ENCODE measurements around the gene GSTM5. TPM values are rescaled to one million over a fixed set of nuclear protein-coding genes. Genes with fewer than 3 reads are reported as not detected.

The GSTM5 gene
- total and polyA plus RNA-seq, 2 of the 13 experiments (the other 11 are each of a cell fraction or from before 2014, with no cell fraction given) = not detected

DNA sequence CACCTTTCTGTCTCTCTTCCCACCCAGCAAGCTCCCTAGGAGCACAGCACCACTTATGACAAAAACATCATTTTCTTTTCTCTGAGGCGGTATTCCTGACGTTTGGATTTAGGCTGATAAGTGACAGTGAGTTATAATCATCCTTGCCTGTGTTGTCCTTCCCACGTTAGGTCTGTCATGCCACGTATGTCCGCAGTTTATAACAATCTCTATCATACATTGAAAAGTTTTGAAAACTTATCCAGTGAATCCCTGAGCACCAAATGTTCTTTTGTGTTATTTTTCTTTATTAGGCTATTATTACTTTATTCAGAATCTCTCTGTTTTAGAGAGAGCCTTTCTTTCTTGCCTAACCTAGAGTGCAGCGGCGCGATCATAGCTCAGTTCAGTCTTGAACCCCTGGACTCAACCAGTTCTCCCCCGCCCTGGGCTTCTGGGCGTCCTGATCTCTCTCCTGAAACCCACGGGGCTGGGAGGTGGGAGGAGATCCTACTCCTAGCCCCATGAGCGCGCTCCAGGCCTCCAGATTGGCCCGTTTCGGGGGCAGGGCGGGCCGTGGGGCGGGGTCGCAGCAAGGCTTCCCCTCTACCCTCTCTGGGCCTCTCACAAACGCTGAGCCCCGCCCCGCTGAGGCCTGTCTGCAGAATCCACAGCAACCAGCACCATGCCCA, 44.5 kb upstream of the GSTM5 start, which contains the start of gene GSTM2 (continued):
- TF ChIP-seq PAX8 (CRISPR knock-in tag; IDR thresholded peaks at IDR 0.05; ENCODE audit: borderline replicate concordance) (no peak), CAMTA2 (CRISPR knock-in tag; IDR thresholded peaks at IDR 0.05; ENCODE audit: borderline replicate concordance) (no peak), XRCC5 (optimal IDR thresholded peaks at IDR 0.05; ENCODE audit: low read length) (peak; percentile 56), HNF4A (CRISPR knock-in tag; IDR thresholded peaks at IDR 0.05) (peak; percentile 40), HOXA3 (CRISPR knock-in tag; IDR thresholded peaks at IDR 0.05) (0 out of 2 replicates have a peak, but pooled peaks have one; percentile 46), TRIM22 (IDR thresholded peaks at IDR 0.05) (no peak), POLR2AphosphoS5 (IDR thresholded peaks at IDR 0.05; ENCODE audit: low read depth, low read length) (0 out of 2 replicates have a peak, but pooled peaks have one; percentile 20), NFYC (CRISPR knock-in tag; IDR thresholded peaks at IDR 0.05) (peak; percentile 57), SP1 (IDR thresholded peaks at IDR 0.05) (no peak), SP1 (CRISPR knock-in tag; IDR thresholded peaks at IDR 0.05) (peak; percentile 52; the same call in 1 of the 2 replicates), SP2 (CRISPR knock-in tag; IDR thresholded peaks at IDR 0.05) (peak; percentile 57; the same call in 1 of the 2 replicates), ZMYM4 (CRISPR knock-in tag; IDR thresholded peaks at IDR 0.05) (peak; percentile 59), UBTF (CRISPR knock-in tag; IDR thresholded peaks at IDR 0.05) (0 out of 2 replicates have a peak, but pooled peaks have one; percentile 24), PHF21A (CRISPR knock-in tag; IDR thresholded peaks at IDR 0.05) (peak; percentile 52; the same call in 1 of the 2 replicates), ZNF724P (CRISPR knock-in tag; IDR thresholded peaks at IDR 0.05; ENCODE audit: borderline replicate concordance) (no peak), SP5 (CRISPR knock-in tag; IDR thresholded peaks at IDR 0.05; ENCODE audit: borderline replicate concordance, low read depth) (peak; percentile 66), FIP1L1 (IDR thresholded peaks at IDR 0.05; ENCODE audit: borderline replicate concordance, insufficient read depth, low read depth, low read length) (no peak)
- TF ChIP-seq, protein P1, sequence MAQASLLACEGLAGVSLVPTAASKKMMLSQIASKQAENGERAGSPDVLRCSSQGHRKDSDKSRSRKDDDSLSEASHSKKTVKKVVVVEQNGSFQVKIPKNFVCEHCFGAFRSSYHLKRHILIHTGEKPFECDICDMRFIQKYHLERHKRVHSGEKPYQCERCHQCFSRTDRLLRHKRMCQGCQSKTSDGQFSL (CRISPR knock-in tag; IDR thresholded peaks at IDR 0.05) = no peak

All from HepG2 (cell line).